Measurements from ENCODE around the gene CADM4.

GRCh38 chr19:43596842-43597461, 42.7 kb downstream of the CADM4 start:
- TF ChIP-seq CTCF (IDR thresholded peaks at IDR 0.05) (no peak), POLR2A (IDR thresholded peaks at IDR 0.05) (no peak), EP300 (IDR thresholded peaks at IDR 0.05) (no peak)

Data from tibial nerve (tissue), 4 donors.